Gastroesophageal sphincter (tissue), 4 donors: ENCODE results near the gene SIMC1. TPM values are rescaled to one million over a fixed set of nuclear protein-coding genes. Genes with fewer than 3 reads are reported as not detected.

Source experiments
- ATAC-seq: fragments of 150-250 bp; one replicate; pipeline ENCODE4 v1.9.1; 2016; ENCODE audit warnings: mild to moderate bottlenecking, moderate library complexity
- H3K27ac ChIP-seq, 4 donors: fragments of 200-600 bp; sonication (generic) in 3 of 4; 1 replicate in 3 of 4; 2 replicates in 1 of 4; pipeline ENCODE4 v1.5.1; 2016 to 2019
- H3K27me3 ChIP-seq: fragments of 200-600 bp; sonication (generic); one replicate; pipeline ENCODE4 v1.5.1; 2019
- H3K36me3 ChIP-seq, 2 donors: fragments of 200-600 bp; sonication (generic); one replicate each; pipeline ENCODE4 v1.5.1; 2019; ENCODE audit warnings: control low read depth in 1 of 2
- H3K4me1 ChIP-seq, 3 donors: fragments of 200-600 bp; sonication (generic); 1 replicate in 2 of 3; 2 replicates in 1 of 3; pipeline ENCODE4 v1.5.1; 2016 to 2019; ENCODE audit warnings: control low read depth in 2 of 3
- H3K4me3 ChIP-seq, 2 donors: fragments of 200-600 bp; sonication (generic); one replicate each; pipeline ENCODE4 v1.5.1; 2019; ENCODE audit warnings: mild to moderate bottlenecking in 1 of 2, moderate library complexity in 1 of 2
- H3K9me3 ChIP-seq, 3 donors: fragments of 200-600 bp; sonication (generic); one replicate each; pipeline ENCODE4 v1.5.1; 2017 to 2019; ENCODE audit warnings: control low read depth in 2 of 3
- EP300 ChIP-seq: sonication (generic); formaldehyde crosslinking; IDR thresholded peaks from one replicate; pipeline ENCODE4 v1.6.1; 2017; ENCODE audit warnings: antibody characterized with exemption, mild to moderate bottlenecking
- POLR2A ChIP-seq, 2 donors: fragments of 450-650 bp; IDR thresholded peaks; one replicate each; pipeline ENCODE4 v1.6.1; 2017; ENCODE audit warnings: antibody characterized with exemption in 2 of 2, mild to moderate bottlenecking in 2 of 2, moderate library complexity in 1 of 2
- POLR2AphosphoS5 ChIP-seq: sonication (generic); formaldehyde crosslinking; IDR thresholded peaks from one replicate; pipeline ENCODE4 v1.6.1; 2017; ENCODE audit warnings: antibody characterized with exemption
- WGBS, 2 donors: methylation state at CpG; one replicate each; pipeline ENCODE4 v1.1.5; 2018; ENCODE audit warnings: low coverage in 1 of 2; 5-methylcytosine and 5-hydroxymethylcytosine counted together
- total RNA-seq, 4 donors: library from RNA; depleted of rRNA; stranded (reverse); fragments of >200 nt; gene quantifications; one replicate each; pipeline ENCODE4 v1.1.0, GENCODE V29; 2016
- TF ChIP-seq, protein P1 (sequence below), 4 experiments: fragments of 200-600 bp in 2 of 4; fragments of 450-650 bp in 2 of 4; sonication (generic) in 1 of 4; IDR thresholded peaks; one replicate each; pipeline ENCODE4 v1.5.1; 2017 to 2019; ENCODE audit warnings: antibody characterized with exemption in 4 of 4, mild to moderate bottlenecking in 2 of 4, moderate library complexity in 2 of 4

The SIMC1 gene
- total RNA-seq, 4 donors from 2014 or later: 11.2 to 84.5 (median 32.7) TPM

DNA sequence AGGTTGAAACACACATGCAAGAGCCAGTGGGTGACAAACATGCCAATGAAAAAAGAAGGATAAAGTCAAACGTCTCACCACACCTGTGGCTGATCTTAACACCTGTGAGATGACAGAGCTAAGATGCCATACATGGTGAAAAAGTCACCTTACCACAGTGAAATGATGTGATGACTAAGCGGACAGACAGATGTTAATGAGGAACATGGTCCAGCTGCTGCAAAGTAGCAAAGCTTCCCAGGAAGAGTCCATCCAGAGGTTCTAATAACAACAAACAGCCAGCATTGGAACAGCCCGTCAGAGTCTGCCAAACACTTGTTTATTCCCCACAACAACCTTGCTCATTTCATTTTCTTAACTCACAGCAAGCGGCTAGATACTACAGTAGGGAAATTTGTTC lies 121.4 kb downstream of the SIMC1 start:
- TF ChIP-seq POLR2A (IDR thresholded peaks at IDR 0.05): no peak
- no peak for TF ChIP-seq EP300
- TF ChIP-seq POLR2AphosphoS5: no peak
- TF ChIP-seq, protein P1, sequence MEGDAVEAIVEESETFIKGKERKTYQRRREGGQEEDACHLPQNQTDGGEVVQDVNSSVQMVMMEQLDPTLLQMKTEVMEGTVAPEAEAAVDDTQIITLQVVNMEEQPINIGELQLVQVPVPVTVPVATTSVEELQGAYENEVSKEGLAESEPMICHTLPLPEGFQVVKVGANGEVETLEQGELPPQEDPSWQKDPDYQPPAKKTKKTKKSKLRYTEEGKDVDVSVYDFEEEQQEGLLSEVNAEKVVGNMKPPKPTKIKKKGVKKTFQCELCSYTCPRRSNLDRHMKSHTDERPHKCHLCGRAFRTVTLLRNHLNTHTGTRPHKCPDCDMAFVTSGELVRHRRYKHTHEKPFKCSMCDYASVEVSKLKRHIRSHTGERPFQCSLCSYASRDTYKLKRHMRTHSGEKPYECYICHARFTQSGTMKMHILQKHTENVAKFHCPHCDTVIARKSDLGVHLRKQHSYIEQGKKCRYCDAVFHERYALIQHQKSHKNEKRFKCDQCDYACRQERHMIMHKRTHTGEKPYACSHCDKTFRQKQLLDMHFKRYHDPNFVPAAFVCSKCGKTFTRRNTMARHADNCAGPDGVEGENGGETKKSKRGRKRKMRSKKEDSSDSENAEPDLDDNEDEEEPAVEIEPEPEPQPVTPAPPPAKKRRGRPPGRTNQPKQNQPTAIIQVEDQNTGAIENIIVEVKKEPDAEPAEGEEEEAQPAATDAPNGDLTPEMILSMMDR (IDR thresholded peaks at IDR 0.05): no peak
- Histone ChIP-seq H3K4me1 (peaks cover 0 to 50% (median 13%) of the 10 kb centered on the region in 3 donors), H3K27me3 (no peaks in the 10 kb centered on the region), H3K4me3 (peak overlapping the region in 1 of 2 donors; percentile 78), H3K9me3 (no peaks in the 10 kb centered on the region), H3K36me3 (peaks cover 0 to 49% of the 10 kb centered on the region in 2 donors), H3K27ac (no peak overlapping the region)
- ATAC-seq: no peak
- WGBS, 2 donors: 63 to 68% methylated on average over 4 of the region's 4 CpGs

DNA sequence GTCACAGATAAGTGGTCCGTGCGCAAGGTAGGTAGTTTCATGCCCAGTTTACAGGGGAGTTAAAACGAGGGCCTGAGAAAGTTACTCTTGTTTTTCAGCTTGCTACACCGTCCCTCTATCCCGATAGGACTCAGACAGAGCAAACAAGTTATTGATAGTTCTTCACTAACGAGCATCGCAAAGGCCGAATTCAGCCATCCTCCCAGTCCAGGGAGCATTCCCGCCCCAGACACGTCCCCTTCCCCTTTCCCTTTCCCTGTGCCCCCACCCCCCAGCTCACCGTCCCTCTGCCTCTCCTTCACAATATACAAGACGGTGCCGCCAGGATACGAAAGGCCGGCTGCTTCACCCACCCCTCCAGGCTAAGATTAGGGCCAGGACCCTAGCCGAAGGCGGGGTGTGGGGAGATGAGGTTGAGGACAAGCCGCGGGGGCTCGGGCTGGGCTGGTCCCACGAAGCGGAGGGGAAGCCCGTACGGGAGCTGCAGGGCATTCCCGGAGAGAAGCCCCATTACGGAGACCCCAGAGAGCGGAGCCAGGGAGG lies 122.7 kb downstream of the SIMC1 start:
- WGBS, 2 donors: 2% methylated on average over 11 of the region's 27 CpGs; no CpG with 5 or more reads in 1 of the 2 donors
- no peaks in the 10 kb centered on the region for H3K9me3 ChIP-seq
- H3K4me3 ChIP-seq: peak overlapping the region; percentile 78 to 94
- peaks cover 0 to 36% of the 10 kb centered on the region in 2 donors for H3K36me3 ChIP-seq
- H3K27me3 ChIP-seq: no peaks in the 10 kb centered on the region
- no peak for TF ChIP-seq POLR2A (IDR thresholded peaks at IDR 0.05)
- TF ChIP-seq, protein P1 (IDR thresholded peaks at IDR 0.05): no peak
- TF ChIP-seq EP300: no peak
- TF ChIP-seq POLR2AphosphoS5: no peak
- no peak for ATAC-seq
- peaks cover 0 to 48% (median 13%) of the 10 kb centered on the region in 3 donors for H3K4me1 ChIP-seq
- H3K27ac ChIP-seq: peak overlapping the region; percentile 52 to 83 (median 82)

DNA sequence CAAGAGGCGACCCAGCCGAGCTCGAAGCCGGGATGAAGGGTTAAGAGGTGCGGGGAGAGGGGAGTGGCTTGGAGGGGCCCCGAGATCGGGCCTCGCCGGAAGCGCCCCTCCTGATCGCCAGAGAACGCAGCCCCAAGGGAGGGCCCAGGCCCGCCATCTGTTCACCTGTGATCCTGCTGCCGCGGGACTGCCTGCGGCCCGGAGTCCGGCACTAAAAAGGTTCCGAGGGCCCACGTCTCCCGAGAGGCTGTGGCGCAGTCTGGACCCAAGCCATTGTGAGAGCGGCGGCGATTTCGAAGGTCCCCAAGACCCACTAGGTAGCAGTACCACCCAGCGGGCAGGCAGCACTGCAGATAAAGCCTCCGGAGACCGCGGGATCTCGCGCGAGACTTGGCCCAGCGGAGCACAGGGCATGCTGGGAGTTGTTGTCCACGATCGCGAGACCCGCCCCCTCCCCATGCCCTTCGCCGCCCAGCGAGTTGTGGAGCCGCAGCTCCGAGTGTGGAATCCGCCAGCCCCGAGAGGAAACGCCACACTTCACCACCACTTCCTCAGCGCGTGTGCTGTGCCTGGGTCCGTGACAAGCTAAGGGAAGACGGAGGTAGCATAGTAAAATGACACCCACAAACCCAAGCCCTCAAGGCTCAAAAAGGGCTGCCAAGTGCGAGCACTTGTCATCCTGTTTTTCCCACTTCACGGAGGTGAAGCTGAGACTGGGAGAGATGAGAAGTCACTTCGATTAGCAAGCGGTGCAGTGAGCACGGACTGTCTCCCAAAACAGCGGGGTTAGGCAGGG lies 123.4 kb downstream of the SIMC1 start, which contains the start of gene KIAA1191:
KIAA1191 (minus strand) TSS at position 328 of the 796 bp plus-strand sequence. CDS start 2,256 bp downstream, outside the sequence.
- TF ChIP-seq, protein P1 (IDR thresholded peaks at IDR 0.05): peak in 2 of 4 experiments; percentile 26 to 56
- peak; percentile 61 to 72 for TF ChIP-seq POLR2A (IDR thresholded peaks at IDR 0.05)
- peak; percentile 91 for TF ChIP-seq POLR2AphosphoS5
- TF ChIP-seq EP300: no peak
- peak within 1 kb of the TSS; percentile 52 to 83 (median 82) for H3K27ac ChIP-seq
- peak within 1 kb of the TSS; percentile 78 to 94 for H3K4me3 ChIP-seq
- peak; percentile 95 for ATAC-seq
- H3K9me3 ChIP-seq: no peaks in the 10 kb centered on the region
- 0% methylated on average over 3 of the region's 56 CpGs; no CpG with 5 or more reads in 1 of the 2 donors for WGBS, 2 donors
- peaks cover 0 to 29% of the 10 kb centered on the region in 2 donors for H3K36me3 ChIP-seq
- H3K4me1 ChIP-seq: peaks cover 0 to 54% (median 16%) of the 10 kb centered on the region in 3 donors
- H3K27me3 ChIP-seq: no peaks in the 10 kb centered on the region

DNA sequence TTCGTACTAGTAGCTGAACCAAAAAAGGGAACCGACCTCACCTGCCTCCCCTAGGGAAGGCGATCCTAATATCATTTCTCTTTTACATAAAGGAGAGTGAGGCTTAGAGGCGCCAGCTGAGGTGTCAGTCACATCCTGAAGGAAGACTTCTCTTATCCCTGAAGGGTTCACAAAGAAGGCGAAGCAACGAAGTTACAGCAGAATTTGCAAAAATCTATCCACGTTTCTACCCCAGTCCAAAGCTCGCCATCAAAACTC lies 123.9 kb downstream of the SIMC1 start:
- H3K27ac ChIP-seq: peak overlapping the region in 3 of 4 donors; percentile 82 to 83 (median 82)
- ATAC-seq: no peak
- 83 to 86% methylated on average over 2 to 6 of the region's 8 CpGs for WGBS, 2 donors
- peaks cover 0 to 59% (median 16%) of the 10 kb centered on the region in 3 donors for H3K4me1 ChIP-seq
- H3K27me3 ChIP-seq: no peaks in the 10 kb centered on the region
- TF ChIP-seq POLR2A (IDR thresholded peaks at IDR 0.05) (no peak), POLR2AphosphoS5 (no peak), EP300 (no peak)
- TF ChIP-seq, protein P1 (IDR thresholded peaks at IDR 0.05): no peak
- peaks cover 0 to 25% of the 10 kb centered on the region in 2 donors for H3K36me3 ChIP-seq
- no peaks in the 10 kb centered on the region for H3K9me3 ChIP-seq
- H3K4me3 ChIP-seq: peak overlapping the region; percentile 78 to 94
